RCC 7860 (cell line): ENCODE results near the gene MOGAT2.
"Not testable (repeated sequence)": the region's sequence is repeated elsewhere in the genome, so short reads cannot be mapped to it uniquely, and the experiment has no call there.

Experiments used
- DNase-seq: peaks from one replicate; pipeline ENCODE4 v3.0.0-alpha.2; 2015; ENCODE audit warnings: low spot score
- FAIRE-seq: peaks from 2 replicates; lab custom pipeline; 2012; peaks lifted over from hg19 to GRCh38; lab: Jason Lieb, UNC

The MOGAT2 gene

GRCh38 chr11:75718419-75719339, 1.0 kb downstream of the MOGAT2 start:
- no peak for FAIRE-seq
- no peak for DNase-seq

- FAIRE-seq (no peak), DNase-seq (no peak)
These were observed 2.0 kb downstream of the MOGAT2 start for GRCh38 chr11:75719340-75720239.

- FAIRE-seq (no peak), DNase-seq (no peak)
These were observed 3.0 kb downstream of the MOGAT2 start for GRCh38 chr11:75720639-75721038.

GRCh38 chr11:75721852-75722668, 4.4 kb downstream of the MOGAT2 start:
- no peak for FAIRE-seq
- DNase-seq: no peak

GRCh38 chr11:75722669-75723042, 5.0 kb downstream of the MOGAT2 start:
- DNase-seq (no peak), FAIRE-seq (no peak)

GRCh38 chr11:75725547-75726320, 8.1 kb downstream of the MOGAT2 start:
- no peak for FAIRE-seq
- no peak for DNase-seq

- DNase-seq: no peak
These were observed 11.4 kb downstream of the MOGAT2 start for GRCh38 chr11:75728992-75729391.

GRCh38 chr11:75731095-75731494, 13.5 kb downstream of the MOGAT2 start:
- FAIRE-seq (no peak), DNase-seq (no peak)

More at GRCh38 chr11:75728992-75729391, 11.4 kb downstream of the MOGAT2 start:
- no peak for FAIRE-seq

- no peak for DNase-seq
These were observed 15.4 kb downstream of the MOGAT2 start for GRCh38 chr11:75733071-75733430.

GRCh38 chr11:75733431-75734107, 15.9 kb downstream of the MOGAT2 start:
- FAIRE-seq: no peak
- DNase-seq: no peak

More at GRCh38 chr11:75733071-75733430, 15.4 kb downstream of the MOGAT2 start:
- FAIRE-seq: no peak

- no peak for DNase-seq
These were observed 17.0 kb downstream of the MOGAT2 start for GRCh38 chr11:75734491-75735180.

GRCh38 chr11:75735181-75735845, 17.7 kb downstream of the MOGAT2 start:
- DNase-seq (no peak), FAIRE-seq (no peak)

More at GRCh38 chr11:75734491-75735180, 17.0 kb downstream of the MOGAT2 start:
- FAIRE-seq: no peak

- FAIRE-seq (no peak), DNase-seq (no peak)
These were observed 19.7 kb downstream of the MOGAT2 start for GRCh38 chr11:75737314-75737713.

- FAIRE-seq (no peak), DNase-seq (no peak)
These were observed 23.0 kb downstream of the MOGAT2 start for GRCh38 chr11:75740681-75741080.

- FAIRE-seq, DNase-seq: not testable (repeated sequence)
These were observed 25.5 kb downstream of the MOGAT2 start for GRCh38 chr11:75743159-75743558.

- no peak for DNase-seq
- FAIRE-seq: no peak
These were observed 26.3 kb downstream of the MOGAT2 start for GRCh38 chr11:75743711-75744563.

- FAIRE-seq (no peak), DNase-seq (no peak)
These were observed 28.2 kb downstream of the MOGAT2 start for GRCh38 chr11:75745807-75746206.
